ENCODE data around the gene TADA2B.

Gene TADA2B

GRCh38 chr4:7009564-7009963, 33.6 kb upstream of the TADA2B start:
- TF ChIP-seq CTCF (IDR thresholded peaks at IDR 0.05): no peak

- no peak for TF ChIP-seq CTCF (IDR thresholded peaks at IDR 0.05)
Measured at GRCh38 chr4:7013175-7013574, 30.0 kb upstream of the TADA2B start.

- TF ChIP-seq CTCF (IDR thresholded peaks at IDR 0.05): no peak
Measured at GRCh38 chr4:7014815-7015214, 28.4 kb upstream of the TADA2B start.

- TF ChIP-seq CTCF (IDR thresholded peaks at IDR 0.05): no peak
Measured at GRCh38 chr4:7015383-7016035, 27.7 kb upstream of the TADA2B start.

GRCh38 chr4:7016086-7016485, 27.1 kb upstream of the TADA2B start:
- no peak for TF ChIP-seq CTCF (IDR thresholded peaks at IDR 0.05)

- TF ChIP-seq CTCF (IDR thresholded peaks at IDR 0.05): no peak
Measured at GRCh38 chr4:7016512-7016911, 26.7 kb upstream of the TADA2B start.

GRCh38 chr4:7017446-7018048, 25.6 kb upstream of the TADA2B start:
- no peak for TF ChIP-seq CTCF (IDR thresholded peaks at IDR 0.05)

Measured in LNCAP (cell line).